Spinal cord (tissue), 10 donors: ENCODE results near the gene FMN1. TPM values are rescaled to one million over a fixed set of nuclear protein-coding genes. Genes with fewer than 3 reads are reported as not detected.

Experiments used
- DNase-seq, 6 donors: peaks; one replicate each; pipeline versions ENCODE4 v3.0.0 to v3.0.0-alpha.2; 2013 to 2015; ENCODE audit warnings: low spot score in 6 of 6, low read depth in 4 of 6
- H3K27ac ChIP-seq: one replicate; pipeline ENCODE4 v1.5.1; 2013; ENCODE audit warnings: low read depth, low read length, control low read depth
- H3K27me3 ChIP-seq: one replicate; pipeline ENCODE4 v1.6.1; 2013; ENCODE audit warnings: low read length; ENCODE audit not compliant: control insufficient read depth, insufficient read depth
- H3K36me3 ChIP-seq: one replicate; pipeline ENCODE4 v1.6.1; 2013; ENCODE audit warnings: low read length; ENCODE audit not compliant: control insufficient read depth, insufficient read depth
- H3K4me1 ChIP-seq: one replicate; pipeline ENCODE4 v1.6.1; 2013; ENCODE audit warnings: low read length; ENCODE audit not compliant: control insufficient read depth, insufficient read depth
- H3K4me3 ChIP-seq: one replicate; pipeline ENCODE4 v1.5.1; 2013; ENCODE audit warnings: low read depth, low read length, control low read depth
- H3K9me3 ChIP-seq: one replicate; pipeline ENCODE4 v1.6.1; 2013; ENCODE audit warnings: low read length; ENCODE audit not compliant: control insufficient read depth, insufficient read depth
- WGBS: methylation state at CpG from one replicate; pipeline ENCODE4 v1.1.5; 2013; ENCODE audit warnings: missing lambda C conversion rate; ENCODE audit not compliant: insufficient coverage; 5-methylcytosine and 5-hydroxymethylcytosine counted together
- polyA plus RNA-seq, 2 donors: library from polyadenylated mRNA; unstranded; fragments of 120-200 nt; gene quantifications; one replicate each; pipeline ENCODE4 v1.2.1, GENCODE V29; 2013; ENCODE audit not compliant: insufficient read length in 2 of 2
- total RNA-seq, 2 donors: library from RNA; depleted of rRNA in 1 of 2; stranded (reverse); fragments of 120-200 nt in 1 of 2; fragments of >200 nt in 1 of 2; gene quantifications; one replicate each; pipeline versions ENCODE4 v1.2.3 to v1.2.4, GENCODE V29; 2013 to 2014
- donor health status: healthy.

FMN1 gene
- total and polyA plus RNA-seq, 4 donors, result 1.00 to 5.7 (median 2.8) TPM

DNA sequence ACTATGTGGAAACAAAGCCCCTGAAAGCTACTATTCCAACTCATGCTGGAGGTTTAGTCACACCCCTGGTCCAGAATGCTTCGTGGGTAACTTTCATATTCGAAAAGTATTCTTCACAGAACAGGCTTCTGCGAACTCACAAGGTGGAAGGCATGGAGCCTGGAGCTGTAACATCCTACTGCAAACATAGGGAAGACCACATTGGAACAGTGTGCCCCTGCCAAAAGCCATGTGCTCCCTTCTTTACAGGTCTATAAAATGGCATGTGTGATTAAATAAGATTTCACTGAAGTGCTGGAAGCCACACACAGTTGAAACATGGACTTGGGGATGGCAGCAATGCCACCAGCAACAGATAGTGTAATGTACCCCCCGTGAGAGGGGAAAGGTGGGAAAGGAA lies 370.8 kb downstream of the FMN1 start:
- Histone ChIP-seq H3K4me1 (no peaks in the 10 kb centered on the region), H3K4me3 (no peak overlapping the region), H3K36me3 (no peaks in the 10 kb centered on the region), H3K27me3 (no peaks in the 10 kb centered on the region), H3K9me3 (no peaks in the 10 kb centered on the region), H3K27ac (no peak overlapping the region)
- WGBS, result 94% methylated on average over 3 of the region's 4 CpGs
- DNase-seq, result no peak

DNA sequence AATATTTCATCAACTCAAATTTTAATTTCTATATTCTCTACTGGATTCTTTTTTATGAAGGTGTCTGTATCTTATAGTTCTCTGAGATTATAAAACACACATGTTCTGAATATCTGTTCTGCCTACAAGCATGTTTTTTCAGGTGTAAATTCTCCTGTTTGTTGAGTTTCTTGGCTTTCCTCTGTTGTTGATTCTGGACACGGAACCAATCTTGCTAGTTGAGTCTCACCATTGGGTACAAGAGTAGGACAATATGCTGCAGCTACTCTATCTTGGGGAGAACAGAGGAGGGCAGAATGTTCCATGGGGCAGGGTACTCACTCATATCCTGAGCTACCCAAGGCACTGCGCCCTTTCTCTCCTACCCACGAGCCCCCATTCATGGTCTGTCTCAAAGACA lies 371.8 kb downstream of the FMN1 start:
- H3K27ac ChIP-seq, result no peak overlapping the region
- H3K4me3 ChIP-seq, result no peak overlapping the region
- H3K27me3 ChIP-seq, result no peaks in the 10 kb centered on the region
- H3K4me1 ChIP-seq, result no peaks in the 10 kb centered on the region
- no peaks in the 10 kb centered on the region for H3K36me3 ChIP-seq
- H3K9me3 ChIP-seq, result no peaks in the 10 kb centered on the region
- WGBS, result 78% methylated on average over 3 of the region's 3 CpGs
- DNase-seq, result no peak

DNA sequence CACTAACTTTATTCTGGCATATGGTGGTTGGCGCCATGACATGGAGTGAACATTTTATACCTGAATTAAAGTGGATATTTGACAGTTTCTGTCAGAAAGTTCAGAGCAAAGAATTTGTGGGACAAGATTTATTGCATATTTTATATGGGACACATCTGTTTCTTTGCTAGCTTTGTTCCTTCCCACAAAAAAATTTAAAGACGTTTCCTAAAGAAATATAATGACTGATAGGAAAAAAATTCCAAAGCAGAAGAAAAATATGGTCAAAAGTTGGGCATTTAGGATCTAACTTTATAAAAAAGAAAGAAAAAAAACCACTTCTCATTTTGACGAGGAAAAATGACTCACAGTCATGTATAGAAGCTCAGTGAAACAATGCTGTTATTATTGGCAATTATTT lies 375.1 kb downstream of the FMN1 start:
- Histone ChIP-seq H3K4me3 (no peak overlapping the region), H3K4me1 (no peaks in the 10 kb centered on the region), H3K27ac (no peak overlapping the region), H3K36me3 (no peaks in the 10 kb centered on the region), H3K27me3 (no peaks in the 10 kb centered on the region), H3K9me3 (no peaks in the 10 kb centered on the region)
- no peak for DNase-seq
- WGBS, result no CpG with 5 or more reads among the region's 3 CpGs

DNA sequence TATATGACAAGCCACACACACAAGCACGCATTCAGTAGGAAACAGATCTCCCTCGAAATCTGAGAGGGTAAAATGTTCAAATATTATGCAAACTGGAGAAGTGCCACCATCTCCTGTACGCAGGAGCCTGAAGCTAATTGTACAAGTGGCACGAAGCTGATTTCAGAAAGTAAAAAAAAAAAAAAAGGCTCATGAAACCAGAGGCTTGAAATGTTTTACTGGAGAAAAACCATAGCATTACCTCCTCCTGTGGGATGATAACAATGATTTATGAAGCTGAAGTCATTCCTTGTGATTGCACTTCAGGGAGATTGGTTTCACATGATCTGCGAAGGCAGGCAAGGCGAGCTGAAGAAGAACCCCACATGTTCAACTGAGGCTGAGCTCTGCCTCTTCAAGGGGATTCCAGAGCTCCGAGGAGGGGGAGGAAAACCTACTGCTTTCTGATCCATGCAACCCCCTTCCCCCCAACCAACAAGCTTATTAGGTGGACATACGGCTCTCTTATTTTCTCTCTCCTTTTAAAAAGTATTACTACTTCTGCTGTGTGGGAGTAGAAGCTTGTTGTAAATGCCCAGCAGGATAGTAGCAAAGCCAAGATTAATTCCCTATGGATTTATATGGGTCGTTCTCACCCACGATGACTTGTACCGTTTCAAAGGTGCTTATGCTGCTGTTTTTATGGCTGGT lies 375.6 kb downstream of the FMN1 start:
- DNase-seq, result peak in 1 of 6 donors; percentile 85
- WGBS, result 51% methylated on average over 5 of the region's 11 CpGs
- Histone ChIP-seq H3K27ac (no peak overlapping the region), H3K4me1 (no peaks in the 10 kb centered on the region), H3K4me3 (no peak overlapping the region), H3K9me3 (no peaks in the 10 kb centered on the region), H3K36me3 (no peaks in the 10 kb centered on the region), H3K27me3 (no peaks in the 10 kb centered on the region)

DNA sequence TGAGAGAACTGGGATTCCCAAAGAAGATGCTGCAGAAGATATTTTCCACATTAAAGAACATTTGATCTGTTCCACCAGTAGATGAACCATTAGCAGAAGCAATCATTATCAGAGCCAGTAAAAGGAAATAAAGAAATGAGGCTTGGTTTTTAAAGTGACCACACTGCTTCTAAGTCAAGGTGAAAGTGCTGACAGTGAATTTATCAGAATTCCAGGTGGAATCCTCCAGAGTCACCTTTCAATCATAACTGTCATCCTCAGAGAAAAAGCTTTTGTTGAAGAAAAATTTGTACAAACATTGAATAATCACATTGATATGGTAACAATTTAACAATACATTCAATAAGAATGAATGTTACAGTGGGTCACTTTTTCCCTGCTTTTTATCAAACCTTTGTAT lies 376.9 kb downstream of the FMN1 start:
- no peaks in the 10 kb centered on the region for H3K4me1 ChIP-seq
- no peak overlapping the region for H3K27ac ChIP-seq
- no peak overlapping the region for H3K4me3 ChIP-seq
- DNase-seq, result no peak
- no peaks in the 10 kb centered on the region for H3K27me3 ChIP-seq
- no peaks in the 10 kb centered on the region for H3K9me3 ChIP-seq
- H3K36me3 ChIP-seq, result no peaks in the 10 kb centered on the region

DNA sequence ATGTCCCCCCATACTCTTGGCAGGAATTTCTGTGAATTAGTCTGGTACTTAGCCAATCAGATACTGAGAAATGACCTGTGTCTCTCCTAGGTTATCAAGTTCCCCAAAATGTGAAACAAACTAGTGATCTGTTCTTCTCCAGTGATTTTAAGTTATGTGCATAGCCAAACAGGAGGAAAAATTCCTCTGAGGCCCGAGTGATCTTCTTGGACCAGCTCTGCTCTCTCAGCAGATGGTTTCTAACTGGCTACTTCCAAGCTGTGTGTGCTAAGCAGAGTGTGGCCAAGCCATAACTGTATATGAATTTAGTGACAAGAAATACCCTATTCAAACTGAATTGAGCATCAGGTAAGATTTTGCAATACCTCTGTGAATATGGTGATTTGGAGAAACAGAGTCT lies 387.2 kb downstream of the FMN1 start:
- 100% methylated on average over 1 of the region's 1 CpG for WGBS
- H3K27me3 ChIP-seq, result no peaks in the 10 kb centered on the region
- no peak overlapping the region for H3K27ac ChIP-seq
- H3K4me3 ChIP-seq, result no peak overlapping the region
- no peaks in the 10 kb centered on the region for H3K36me3 ChIP-seq
- peaks cover 4% of the 10 kb centered on the region for H3K9me3 ChIP-seq
- H3K4me1 ChIP-seq, result no peaks in the 10 kb centered on the region
- no peak for DNase-seq

DNA sequence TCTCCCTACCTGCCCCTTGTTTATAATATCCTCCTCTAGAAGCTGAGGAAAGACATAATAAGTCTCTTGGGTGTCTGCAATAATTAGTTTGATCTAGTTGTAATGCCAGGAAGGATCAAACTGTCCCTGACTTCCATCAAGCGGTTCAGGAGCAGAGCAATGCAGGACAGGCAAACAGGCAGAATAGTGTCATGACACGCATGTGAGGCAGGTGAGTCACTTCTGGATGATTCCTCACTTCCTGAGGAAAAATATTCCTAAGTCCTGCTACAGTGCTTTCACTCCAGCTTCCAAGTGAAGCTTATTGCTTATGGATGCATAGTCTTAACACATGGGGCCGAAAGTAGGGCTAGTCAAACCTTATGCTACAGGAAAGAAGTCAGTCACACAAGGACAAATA lies 390.9 kb downstream of the FMN1 start:
- WGBS, result 92% methylated on average over 2 of the region's 3 CpGs
- no peak overlapping the region for H3K27ac ChIP-seq

DNA sequence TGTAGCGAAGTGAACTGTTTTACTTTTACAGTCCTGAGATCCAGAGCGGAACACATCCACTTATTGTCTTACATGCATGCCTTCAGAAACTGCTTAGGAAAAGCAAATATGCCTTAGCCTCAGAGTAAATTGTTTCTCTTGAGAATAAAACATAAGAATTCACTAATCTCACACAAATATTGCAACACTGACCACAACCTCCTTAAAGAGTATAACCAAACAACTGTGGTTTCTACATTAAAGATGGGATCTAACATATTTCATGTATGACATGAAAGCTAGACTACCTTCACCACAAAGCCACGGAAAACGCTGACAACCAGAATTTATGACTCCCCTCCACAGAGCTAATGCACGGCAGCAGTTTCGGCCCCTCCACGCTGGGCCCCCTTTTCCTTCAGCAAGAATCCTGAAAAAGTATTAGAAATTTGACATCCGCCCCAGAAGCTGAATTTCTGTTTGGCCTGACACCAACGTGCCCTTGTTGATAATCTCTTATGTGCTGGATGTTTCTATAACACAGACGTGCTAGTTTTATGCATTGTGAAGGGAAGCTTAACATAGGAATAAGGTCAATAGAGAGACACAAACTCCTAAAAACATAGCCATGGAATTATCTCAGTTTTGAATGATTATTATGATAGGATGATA lies 392.1 kb downstream of the FMN1 start:
- H3K4me3 ChIP-seq, result no peak overlapping the region
- H3K36me3 ChIP-seq, result no peaks in the 10 kb centered on the region
- H3K9me3 ChIP-seq, result peaks cover 4% of the 10 kb centered on the region
- 40% methylated on average over 2 of the region's 10 CpGs for WGBS
- H3K4me1 ChIP-seq, result no peaks in the 10 kb centered on the region
- H3K27ac ChIP-seq, result no peak overlapping the region
- DNase-seq, result peak in 1 of 6 donors; percentile 22
- no peaks in the 10 kb centered on the region for H3K27me3 ChIP-seq

More for the DNA sequence above, 390.9 kb downstream of the FMN1 start:
- no peaks in the 10 kb centered on the region for H3K36me3 ChIP-seq
- no peaks in the 10 kb centered on the region for H3K27me3 ChIP-seq
- DNase-seq, result no peak
- H3K4me1 ChIP-seq, result no peaks in the 10 kb centered on the region
- no peak overlapping the region for H3K4me3 ChIP-seq
- peaks cover 4% of the 10 kb centered on the region for H3K9me3 ChIP-seq

DNA sequence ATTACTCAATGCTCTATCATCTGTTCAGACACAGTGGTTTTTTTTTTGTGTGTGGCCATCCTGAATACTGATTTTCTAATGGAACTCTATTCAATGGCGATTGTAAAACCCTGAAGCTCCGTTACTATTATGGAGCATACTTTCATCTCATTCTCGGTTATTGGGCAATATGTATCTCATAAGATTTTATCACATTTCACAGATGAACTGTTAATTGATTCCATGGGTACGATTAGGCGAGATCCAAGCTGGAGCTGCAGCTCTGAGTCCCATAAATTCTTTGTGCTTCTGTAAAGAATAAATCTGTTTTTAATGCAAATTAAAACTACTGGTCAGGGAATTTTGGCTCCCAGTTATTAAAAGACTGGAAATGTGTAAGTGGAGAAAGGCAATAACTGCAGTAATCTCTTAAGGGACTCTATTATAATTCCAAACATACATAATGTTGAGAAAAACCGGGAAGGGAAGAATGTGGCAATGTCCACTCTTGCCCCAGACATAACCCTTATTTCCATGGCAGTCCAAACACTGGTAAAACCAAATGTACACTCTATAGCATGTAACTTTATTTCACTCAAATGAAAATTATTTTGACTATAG lies 394.5 kb downstream of the FMN1 start:
- Histone ChIP-seq H3K4me1 (no peaks in the 10 kb centered on the region), H3K9me3 (peaks cover 4% of the 10 kb centered on the region), H3K27ac (no peak overlapping the region), H3K27me3 (no peaks in the 10 kb centered on the region), H3K36me3 (no peaks in the 10 kb centered on the region), H3K4me3 (no peak overlapping the region)
- DNase-seq, result peak in 3 of 6 donors; percentile 29 to 93 (median 36)
- no CpG with 5 or more reads among the region's 6 CpGs for WGBS

DNA sequence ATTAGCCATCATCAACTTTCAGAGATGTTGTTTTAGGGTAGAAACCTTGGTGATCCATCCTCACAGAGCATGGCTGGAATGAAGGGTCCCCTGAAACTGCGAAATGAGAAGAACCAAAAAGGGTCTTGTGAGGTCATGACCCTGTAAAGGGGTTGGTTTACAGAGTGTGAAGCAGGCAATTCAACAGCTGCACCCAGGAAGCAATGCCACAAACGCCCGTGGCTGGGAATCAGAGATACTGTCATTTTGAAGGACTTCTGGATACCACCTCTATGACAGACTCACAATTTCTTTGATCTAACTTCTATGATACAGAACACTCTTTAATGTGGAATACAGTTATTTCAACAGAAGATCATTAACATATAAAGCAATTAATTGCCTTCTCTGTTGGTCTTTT lies 397.7 kb downstream of the FMN1 start:
- H3K36me3 ChIP-seq, result no peaks in the 10 kb centered on the region
- H3K4me1 ChIP-seq, result no peaks in the 10 kb centered on the region
- no peaks in the 10 kb centered on the region for H3K9me3 ChIP-seq
- no peak for DNase-seq
- H3K4me3 ChIP-seq, result no peak overlapping the region
- WGBS, result 40% methylated on average over 1 of the region's 3 CpGs
- H3K27me3 ChIP-seq, result no peaks in the 10 kb centered on the region
- H3K27ac ChIP-seq, result no peak overlapping the region
